K562 (cell line): ENCODE measurements around the gene ABI3BP. TPM values are rescaled to one million over a fixed set of nuclear protein-coding genes. Genes with fewer than 3 reads are reported as not detected.

Experiments used
- ATAC-seq: fragments of 200-7000 bp; cut with Tn5 transposase; 3 replicates; pipeline ENCODE4 v1.9.1; 2020; ENCODE audit warnings: moderate library complexity
- BruUV-seq: library from RNA; stranded (reverse); fragments of 400-500 nt; replicated peaks from 2 replicates; lab custom pipeline; 2021; lab: Mats Ljungman, UMichigan
- CTCF ChIA-PET: fragments of 300-600 bp; formaldehyde crosslinking; extraction: SDS; loops from one replicate; lab custom pipeline; 2021; ENCODE audit warnings: low intra/inter-chr PET ratio; lab: Yijun Ruan, JAX
- POLR2A ChIA-PET: fragments of 300-600, 350-650 bp; sonication (Branson Sonifier 250); formaldehyde crosslinking; extraction: SDS; loops from one replicate; lab custom pipeline; 2021; ENCODE audit warnings: antibody characterized with exemption, inconsistent platforms; lab: Yijun Ruan, JAX
- DNase-seq, 4 experiments: peaks; one replicate each; pipeline versions ENCODE4 v3.0.0 to v3.0.0-alpha.2; 2011 to 2018; ENCODE audit warnings: low spot score in 3 of 4, mixed read lengths in 3 of 4; ENCODE audit errors: extremely low read depth in 1 of 4
- FAIRE-seq: peaks from 2 replicates; lab custom pipeline; 2011; peaks lifted over from hg19 to GRCh38; lab: Jason Lieb, UNC
- H2AFZ ChIP-seq: 2 replicates; pipeline ENCODE4 v1.6.0; 2011; ENCODE audit warnings: low read depth, low read length, control low read depth, inconsistent platforms
- H3K27ac ChIP-seq: fragments of 200-600 bp; 3 replicates; pipeline ENCODE4 v1.8.0; 2011; ENCODE audit warnings: low read depth, mild to moderate bottlenecking, control low read depth, inconsistent platforms, low read length, moderate library complexity, mixed read lengths; ENCODE audit errors: extremely low read depth
- H3K27me3 ChIP-seq, 2 experiments: fragments of 300-600 bp in 1 of 2; 2 replicates in 1 of 2; 3 replicates in 1 of 2; pipeline versions ENCODE4 v1.6.0 to v1.8.0; 2011; ENCODE audit warnings: inconsistent platforms in 2 of 2, low read length in 2 of 2, mild to moderate bottlenecking in 1 of 2, mixed read lengths in 1 of 2, moderate library complexity in 1 of 2; ENCODE audit not compliant: control insufficient read depth in 2 of 2, insufficient read depth in 2 of 2
- H3K36me3 ChIP-seq: fragments of 300-600 bp; 3 replicates; pipeline ENCODE4 v1.8.0; 2011; ENCODE audit warnings: mild to moderate bottlenecking, low read length, inconsistent platforms; ENCODE audit not compliant: control insufficient read depth, insufficient read depth
- H3K4me1 ChIP-seq, 2 experiments: fragments of 200-600 bp in 1 of 2; replicated peaks in 1 of 2; 2 replicates in 1 of 2; 3 replicates in 1 of 2; pipeline versions ENCODE4 v1.5.1 to v1.8.0; 2011; ENCODE audit warnings: inconsistent platforms in 2 of 2, low read length in 2 of 2, mild to moderate bottlenecking in 1 of 2, mixed read lengths in 1 of 2, moderate library complexity in 1 of 2; ENCODE audit not compliant: control insufficient read depth in 2 of 2, insufficient read depth in 2 of 2
- H3K4me2 ChIP-seq: 2 replicates; pipeline ENCODE4 v1.6.1; 2011; ENCODE audit warnings: low read length, control low read depth, inconsistent platforms, mixed read lengths; ENCODE audit not compliant: insufficient read depth
- H3K4me3 ChIP-seq: fragments of 200-600 bp; sonication (generic), shearing (Covaris generic); 2 replicates; pipeline ENCODE4 v1.5.1; 2016; ENCODE audit warnings: control low read depth, inconsistent platforms
- H3K79me2 ChIP-seq: fragments of 200-600 bp; 3 replicates; pipeline ENCODE4 v1.8.0; 2011; ENCODE audit warnings: low read length, inconsistent platforms; ENCODE audit not compliant: control insufficient read depth, insufficient read depth
- H3K9ac ChIP-seq, 2 experiments: 2 replicates each; pipeline versions ENCODE4 v1.6.0 to v1.6.1; 2011; ENCODE audit warnings: low read depth in 2 of 2, low read length in 2 of 2, control low read depth in 1 of 2, inconsistent platforms in 1 of 2, mild to moderate bottlenecking in 1 of 2, mixed read lengths in 1 of 2; ENCODE audit not compliant: insufficient read depth in 1 of 2
- H3K9me1 ChIP-seq: one replicate; pipeline ENCODE4 v1.6.0; 2011; ENCODE audit warnings: inconsistent platforms, mild to moderate bottlenecking, low read length, moderate library complexity; ENCODE audit not compliant: control insufficient read depth, insufficient read depth
- H3K9me3 ChIP-seq: replicated peaks from 2 replicates; pipeline ENCODE4 v1.5.1; 2011; ENCODE audit warnings: low read depth, low read length, inconsistent platforms; ENCODE audit not compliant: control insufficient read depth, insufficient read depth
- H4K20me1 ChIP-seq: replicated peaks from 2 replicates; pipeline ENCODE4 v1.6.1; 2011; ENCODE audit warnings: low read length, inconsistent platforms, mixed read lengths; ENCODE audit not compliant: control insufficient read depth, insufficient read depth
- CHD7 ChIP-seq: fragments of 200-600 bp; sonication (generic); IDR thresholded peaks from one replicate; pipeline ENCODE4 v1.6.1; 2012; ENCODE audit warnings: mild to moderate bottlenecking, low read depth, low read length, inconsistent platforms
- HMBOX1 ChIP-seq: sonication (generic); IDR thresholded peaks from 2 replicates; pipeline ENCODE4 v1.6.1; 2016
- ZNF165 ChIP-seq: fragments of 250-450 bp; sonication (Bioruptor Pico); IDR thresholded peaks from 2 replicates; pipeline ENCODE4 v1.4.0; 2020; ENCODE audit warnings: borderline replicate concordance
- ZNF436 ChIP-seq: fragments of 250-450, 450-650 bp; sonication (Bioruptor Pico); formaldehyde crosslinking; IDR thresholded peaks from 2 replicates; pipeline ENCODE4 v1.7.0; 2020; ENCODE audit warnings: mild to moderate bottlenecking
- ZNF561 ChIP-seq: fragments of 450-650 bp; formaldehyde crosslinking; conservative IDR thresholded peaks from 2 replicates; pipeline ENCODE4 v1.4.0; 2020; ENCODE audit warnings: mild to moderate bottlenecking, moderate library complexity
- ZNF583 ChIP-seq: fragments of 250-450 bp; sonication (Bioruptor Pico); IDR thresholded peaks from 2 replicates; pipeline ENCODE4 v1.4.0; 2020
- ZNF696 ChIP-seq: fragments of 250-450 bp; sonication (Bioruptor Pico); conservative IDR thresholded peaks from 2 replicates; pipeline ENCODE4 v1.4.0; 2020; ENCODE audit warnings: mild to moderate bottlenecking, moderate library complexity
- WGBS: fragments of 100-300 bp; shearing (Covaris generic); methylation state at CpG from one replicate; pipeline ENCODE4 v1.1.6; 2016; ENCODE audit warnings: low coverage, mixed read lengths; ENCODE audit not compliant: insufficient coverage; ENCODE audit errors: missing lambda C conversion rate; 5-methylcytosine and 5-hydroxymethylcytosine counted together
- in situ Hi-C: fragments of 300-500 bp; cut with MboI; formaldehyde crosslinking; loops from 4 replicates; pipeline ENCODE4 v1.15.0; 2018; ENCODE audit warnings: inconsistent platforms, mixed read lengths
- intact Hi-C: fragments of 100-400 bp; cut with micrococcal nuclease; formaldehyde crosslinking; loops from 2 replicates; pipeline ENCODE4 v1.14.2; 2022
- polyA plus RNA-seq, 8 experiments: library from polyadenylated mRNA; depleted of rRNA in 4 of 8; stranded (reverse) in 5 of 8; unstranded in 3 of 8; fragments of >200 nt; fragmentation: Nextera tagmentation in 2 of 8; fragmentation: Illumina TruSeq in 1 of 8; extraction: Ambion mirVana in 2 of 8; extraction: Trizol in 1 of 8; gene quantifications; 2 replicates each; pipeline versions ENCODE4 v1.2.1 to v1.2.3, GENCODE V29; 2011 to 2014; ENCODE audit warnings: inconsistent platforms in 1 of 8, missing spikeins in 1 of 8
- total RNA-seq, 7 experiments: library from RNA; depleted of rRNA in 6 of 7; stranded (reverse); fragments of >200 nt in 6 of 7; fragmentation: Illumina TruSeq in 2 of 7; extraction: Trizol in 2 of 7; gene quantifications; 2 replicates each; pipeline versions ENCODE4 v1.2.1 to v1.2.3, GENCODE V29; 2011 to 2021; ENCODE audit warnings: low replicate concordance in 1 of 7
- TF ChIP-seq, protein P1 (sequence below): fragments of 250-450 bp; sonication (Bioruptor Pico); IDR thresholded peaks from 2 replicates; pipeline ENCODE4 v1.8.0; 2021; ENCODE audit warnings: mild to moderate bottlenecking, moderate library complexity
- TF ChIP-seq, protein P2 (sequence below): fragments of 450-650 bp; formaldehyde crosslinking; IDR thresholded peaks from 2 replicates; pipeline ENCODE4 v1.4.0; 2022; ENCODE audit warnings: mild to moderate bottlenecking, moderate library complexity

Gene ABI3BP
- total and polyA plus RNA-seq, 9 of the 15 experiments (the other 6 are each of a cell fraction or from before 2014, with no cell fraction given) = 0.01 to 0.24 (median 0.06) TPM; not detected in 5

- Histone ChIP-seq H3K9me3 (no peaks in the 10 kb centered on the region), H3K4me3 (no peak overlapping the region), H3K27ac (no peak overlapping the region), H2AFZ (no peak overlapping the region), H3K4me2 (no peak overlapping the region), H3K36me3 (no peaks in the 10 kb centered on the region), H3K4me1 (no peaks in the 10 kb centered on the region), H3K79me2 (no peaks in the 10 kb centered on the region), H3K9ac (no peak overlapping the region), H3K9me1 (no peaks in the 10 kb centered on the region), H3K27me3 (no peaks in the 10 kb centered on the region), H4K20me1 (no peaks in the 10 kb centered on the region)
- in situ Hi-C loops (no loop called here), intact Hi-C loops (no loop called here)
- ATAC-seq (no peak), FAIRE-seq (no peak), DNase-seq (no peak)
- WGBS = 5% methylated on average over 3 of the region's 3 CpGs
- POLR2A ChIA-PET = no interaction called here
- BruUV-seq = no TSS peak
- CTCF ChIA-PET = no interaction called here
- TF ChIP-seq ZNF436 (CRISPR knock-in tag) (no peak), ZNF165 (no peak), ZNF583 (CRISPR knock-in tag) (no peak), ZNF696 (CRISPR knock-in tag) (no peak), ZNF561 (CRISPR knock-in tag) (no peak), HMBOX1 (no peak), CHD7 (no peak)
- TF ChIP-seq, protein P1, sequence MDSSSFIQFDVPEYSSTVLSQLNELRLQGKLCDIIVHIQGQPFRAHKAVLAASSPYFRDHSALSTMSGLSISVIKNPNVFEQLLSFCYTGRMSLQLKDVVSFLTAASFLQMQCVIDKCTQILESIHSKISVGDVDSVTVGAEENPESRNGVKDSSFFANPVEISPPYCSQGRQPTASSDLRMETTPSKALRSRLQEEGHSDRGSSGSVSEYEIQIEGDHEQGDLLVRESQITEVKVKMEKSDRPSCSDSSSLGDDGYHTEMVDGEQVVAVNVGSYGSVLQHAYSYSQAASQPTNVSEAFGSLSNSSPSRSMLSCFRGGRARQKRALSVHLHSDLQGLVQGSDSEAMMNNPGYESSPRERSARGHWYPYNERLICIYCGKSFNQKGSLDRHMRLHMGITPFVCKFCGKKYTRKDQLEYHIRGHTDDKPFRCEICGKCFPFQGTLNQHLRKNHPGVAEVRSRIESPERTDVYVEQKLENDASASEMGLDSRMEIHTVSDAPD (CRISPR knock-in tag) = no peak
- TF ChIP-seq, protein P2, sequence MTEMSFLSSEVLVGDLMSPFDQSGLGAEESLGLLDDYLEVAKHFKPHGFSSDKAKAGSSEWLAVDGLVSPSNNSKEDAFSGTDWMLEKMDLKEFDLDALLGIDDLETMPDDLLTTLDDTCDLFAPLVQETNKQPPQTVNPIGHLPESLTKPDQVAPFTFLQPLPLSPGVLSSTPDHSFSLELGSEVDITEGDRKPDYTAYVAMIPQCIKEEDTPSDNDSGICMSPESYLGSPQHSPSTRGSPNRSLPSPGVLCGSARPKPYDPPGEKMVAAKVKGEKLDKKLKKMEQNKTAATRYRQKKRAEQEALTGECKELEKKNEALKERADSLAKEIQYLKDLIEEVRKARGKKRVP (CRISPR knock-in tag) = no peak
Observed at GRCh38 chr3:100782906-100783305, 210.3 kb downstream of the ABI3BP start.
